GM13977 (cell line): Measurements from ENCODE around the gene FGD4.

Experiments
- DNase-seq: peaks from one replicate; pipeline ENCODE4 v3.0.0; 2012; ENCODE audit warnings: low spot score
- CTCF ChIP-seq: IDR thresholded peaks from 2 replicates; pipeline ENCODE4 v1.5.1; 2012; ENCODE audit warnings: mild to moderate bottlenecking, control low read depth; ENCODE audit not compliant: insufficient read depth; ENCODE audit errors: extremely low read depth, missing control alignments
- in situ Hi-C: fragments of 300-500 bp; cut with MboI; formaldehyde crosslinking; loops from one replicate; pipeline ENCODE4 v1.12.0; 2022; ENCODE audit warnings: low sequenced_read_pairs, low pct_unique_long_range_greater_than_20kb, mixed read lengths, inconsistent platforms; ENCODE audit not compliant: unreplicated experiment

FGD4 gene

GRCh38 chr12:32489070-32489469 is 89.7 kb downstream of the FGD4 start:
- in situ Hi-C loops: no loop called here
- DNase-seq: no peak
- no peak for TF ChIP-seq CTCF

DNA sequence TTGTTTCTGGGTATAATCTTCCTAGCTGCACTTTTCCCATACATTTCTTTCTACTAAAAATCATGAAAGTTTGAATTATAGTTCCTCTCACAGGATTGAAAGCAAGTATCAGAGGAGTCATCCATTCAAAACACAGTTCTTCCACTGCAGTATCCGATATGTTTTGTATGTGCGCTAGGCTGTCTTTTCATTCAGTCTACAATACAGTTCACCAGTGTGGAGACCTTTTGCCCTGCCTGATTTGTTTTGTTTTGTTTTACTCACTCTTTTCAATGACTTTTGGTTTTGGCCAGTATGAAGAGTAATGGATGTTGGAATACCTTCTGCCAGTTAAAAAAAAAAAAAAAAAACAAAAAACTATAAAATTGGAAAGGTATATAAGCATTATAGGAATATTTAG is 91.4 kb downstream of the FGD4 start:
- in situ Hi-C loops: no loop called here
- DNase-seq: no peak
- TF ChIP-seq CTCF: no peak

GRCh38 chr12:32493282-32493681 is 93.9 kb downstream of the FGD4 start:
- DNase-seq: no peak
- in situ Hi-C loops: no loop called here
- TF ChIP-seq CTCF: no peak

DNA sequence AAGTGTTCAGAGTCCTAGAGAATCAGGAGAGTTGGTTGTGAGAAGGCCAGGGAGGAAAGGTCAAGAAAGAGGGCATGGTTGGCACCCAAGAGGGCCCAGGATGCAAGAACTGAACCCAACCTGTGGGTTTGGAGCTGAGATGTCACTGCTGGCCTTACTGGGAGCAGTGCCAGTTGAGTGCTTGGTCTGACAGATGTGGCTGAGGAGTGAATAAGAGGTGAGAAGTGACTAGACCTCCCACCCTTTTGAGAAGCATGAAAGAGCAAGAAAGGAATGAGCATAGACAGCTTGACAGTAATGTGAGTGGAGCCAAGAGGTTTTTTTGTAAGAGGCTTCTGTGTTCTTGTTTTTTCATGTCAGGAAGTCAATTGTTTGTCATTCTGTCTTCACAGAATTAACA is 95.3 kb downstream of the FGD4 start:
- in situ Hi-C loops: no loop called here
- no peak for TF ChIP-seq CTCF
- no peak for DNase-seq

DNA sequence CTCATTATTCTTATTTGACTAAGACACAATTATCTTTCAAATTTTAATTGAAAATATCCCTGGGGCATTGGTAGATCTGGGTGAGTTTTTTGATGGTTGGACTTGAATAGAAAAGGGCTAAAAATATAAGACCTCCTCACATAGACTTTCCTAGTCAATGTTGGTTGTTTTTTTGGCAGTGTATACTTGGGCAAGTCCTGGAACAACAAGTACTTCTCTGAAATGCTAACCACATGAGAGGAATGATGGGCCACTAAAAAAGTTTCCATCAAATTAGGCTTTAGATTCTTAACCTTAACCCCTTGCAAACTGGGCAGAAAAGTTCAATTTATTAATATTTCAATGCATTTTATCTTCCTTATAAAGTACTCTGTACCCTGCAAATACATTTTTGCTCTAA is 97.6 kb downstream of the FGD4 start:
- in situ Hi-C loops: no loop called here
- TF ChIP-seq CTCF: no peak
- no peak for DNase-seq

- in situ Hi-C loops: no loop called here
- no peak for TF ChIP-seq CTCF
- DNase-seq: no peak
These were observed 98.5 kb downstream of the FGD4 start for GRCh38 chr12:32497864-32498263.

GRCh38 chr12:32499048-32499447 is 99.7 kb downstream of the FGD4 start:
- no peak for TF ChIP-seq CTCF
- DNase-seq: no peak
- in situ Hi-C loops: no loop called here
